ENCODE data around the gene SPRR2D. TPM values are rescaled to one million over a fixed set of nuclear protein-coding genes. Genes with fewer than 3 reads are reported as not detected.

The SPRR2D gene
- total and polyA plus RNA-seq, 2 of the 8 experiments (the other 6 are each of a cell fraction or from before 2014, with no cell fraction given) = not detected

- Histone ChIP-seq H2AFZ (ENCODE audit: low read length) (no peak overlapping the region), H4K20me1 (replicated peaks in 1 of 2; ENCODE audit: control insufficient read depth in 1 of 2, insufficient read depth in 2 of 2, low read length in 2 of 2) (no peaks in the 10 kb centered on the region), H3K79me2 (ENCODE audit: control insufficient read depth in 1 of 2, insufficient read depth in 2 of 2, low read length in 2 of 2) (no peaks in the 10 kb centered on the region), H3K4me2 (ENCODE audit: insufficient read depth in 1 of 2, low read depth in 2 of 2, low read length in 2 of 2) (no peak overlapping the region; a peak in 1 of 4 replicates), H3K9ac (replicated peaks in 1 of 4; ENCODE audit: extremely low read depth in 1 of 4, low read depth in 3 of 4, low read length in 3 of 4) (no peak overlapping the region), H3K27me3 (replicated peaks in 1 of 4; ENCODE audit: control insufficient read depth in 3 of 4, extremely low read depth in 1 of 4, insufficient read depth in 3 of 4, low read length in 3 of 4) (no peaks in the 10 kb centered on the region), H3K79me1 (ENCODE audit: low read depth, low read length) (no peaks in the 10 kb centered on the region), H2BK5ac (ENCODE audit: low read depth, low read length) (no peak overlapping the region), H2BK120ac (replicated peaks; ENCODE audit: low read depth, low read length) (no peak overlapping the region), H4K5ac (ENCODE audit: insufficient read length, low read depth, low read length) (no peak overlapping the region), H2BK20ac (ENCODE audit: low read length) (no peak overlapping the region), H3K23ac (ENCODE audit: insufficient read length) (no peak overlapping the region), H3K18ac (ENCODE audit: extremely low read depth, low read length) (no peak overlapping the region), H3K4me1 (replicated peaks in 1 of 4; ENCODE audit: control insufficient read depth in 3 of 4, insufficient read depth in 4 of 4, low read length in 3 of 4) (peaks cover 0 to 4% (median 2%) of the 10 kb centered on the region in 4 experiments; a peak in 1 of 7 replicates), H3K9me3 (ENCODE audit: insufficient read depth in 2 of 2, low read depth in 1 of 2, low read length in 1 of 2) (0 out of 4 replicates have a peak, but pooled peaks cover 0 to 7% of the 10 kb centered on the region in 2 experiments), H3K27ac (ENCODE audit: low read depth, low read length) (no peak overlapping the region), H2BK15ac (ENCODE audit: low read length) (no peak overlapping the region), H3K56ac (replicated peaks; ENCODE audit: insufficient read length, low read depth, low read length) (no peak overlapping the region), H3K14ac (ENCODE audit: insufficient read length) (no peak overlapping the region), H2BK12ac (ENCODE audit: low read depth, low read length) (no peak overlapping the region), H4K91ac (replicated peaks; ENCODE audit: insufficient read length, low read length) (no peak overlapping the region), H3K4ac (replicated peaks; ENCODE audit: insufficient read length, low read depth, low read length) (no peak overlapping the region), H2AK5ac (ENCODE audit: low read depth, low read length) (no peak overlapping the region), H3K23me2 (ENCODE audit: low read depth, low read length) (no peaks in the 10 kb centered on the region; the same call in 1 of the 2 replicates), H4K8ac (ENCODE audit: extremely low read depth, insufficient read depth, low read length) (no peak overlapping the region), H3K36me3 (ENCODE audit: control insufficient read depth in 2 of 4, insufficient read depth in 4 of 4, low read length in 3 of 4) (no peaks in the 10 kb centered on the region), H3K4me3 (ENCODE audit: extremely low read depth in 1 of 4, insufficient read depth in 2 of 4, low read depth in 3 of 4, low read length in 4 of 4) (no peak overlapping the region)
- TF ChIP-seq EZH2 (IDR thresholded peaks at IDR 0.05; ENCODE audit: low read depth, low read length, severe bottlenecking) (no peak), SP4 (IDR thresholded peaks at IDR 0.05; ENCODE audit: low read length) (no peak)
- 80% methylated on average over 6 of the region's 6 CpGs; no CpG with 5 or more reads in 1 of the 2 experiments for WGBS, 2 experiments (ENCODE audit: extremely low coverage in 1 of 2, insufficient coverage in 1 of 2, insufficient read length in 1 of 2, insufficient replicate concordance in 2 of 2, low coverage in 1 of 2, low lambda C conversion rate in 2 of 2, missing lambda C conversion rate in 1 of 2)
- ChIA-PET CTCF (ENCODE audit: partially characterized antibody) (interaction anchor here (1.3 to 2.7 kb wide), 3 partner anchors 14 to 193 kb away, joined by 3 to 7 read pairs (median 4); no protein-coding TSS in a partner anchor), POLR2A (ENCODE audit: partially characterized antibody) (no interaction called here)
- no peak for FAIRE-seq
- no peak for DNase-seq (ENCODE audit: low read depth in 1 of 2, low spot score in 2 of 2)
Observed at GRCh38 chr1:152999818-153000217, 41.1 kb downstream of the SPRR2D start.
